DMS114 treated with DMSO at 0.1 percent for 48 hours (cell line): ENCODE measurements around the gene VSIR.
A peak's percentile ranks its signal among the peaks of the same experiment; 100 is the strongest.

Source experiments
- DNase-seq: peaks from one replicate; lab custom pipeline; 2025; ENCODE audit not compliant: unreplicated experiment; lab: John Stamatoyannopoulos, UW

Gene VSIR

DNA sequence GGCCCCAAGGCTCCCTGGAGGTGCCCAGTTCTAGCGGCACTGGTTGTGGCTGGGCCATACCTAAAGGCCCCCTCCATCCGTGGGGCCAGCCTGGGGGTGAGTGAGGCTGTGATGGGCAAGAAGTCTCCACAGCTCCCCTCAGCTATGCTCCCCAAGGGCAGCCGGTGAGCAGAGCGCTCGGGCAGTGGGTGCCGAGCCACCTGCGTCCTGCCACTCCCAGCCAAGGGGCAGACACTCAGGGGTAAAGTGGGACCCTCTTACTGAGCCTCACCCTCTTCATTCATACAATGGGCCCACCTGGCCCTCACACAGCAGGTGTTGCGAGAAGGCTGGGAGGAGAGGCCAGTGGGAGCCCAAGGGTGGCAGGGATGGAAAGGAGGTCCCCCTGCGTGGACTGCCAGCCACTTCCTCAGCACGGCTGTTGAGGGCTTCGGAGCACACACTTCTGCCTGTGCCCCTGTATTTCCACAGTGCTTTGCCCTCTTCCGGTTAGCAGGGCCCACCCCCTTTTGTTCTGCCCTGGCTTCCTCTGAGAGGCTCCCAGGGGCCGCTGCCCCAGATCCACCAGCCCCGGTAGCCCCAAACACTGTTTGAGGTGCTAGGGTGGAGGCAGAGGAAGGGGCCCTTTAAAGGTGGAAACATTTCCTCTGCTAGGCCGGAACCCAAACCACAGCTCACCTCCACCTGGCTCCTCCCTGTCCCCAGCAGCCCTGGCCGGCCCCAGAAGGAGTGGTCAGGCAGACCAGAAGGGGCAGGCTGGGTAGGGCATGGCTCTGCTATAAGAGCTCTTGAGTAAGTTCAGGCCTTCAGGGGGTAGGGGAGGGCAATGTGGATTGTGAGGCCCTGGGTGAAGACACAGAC is 37.4 kb downstream of the VSIR start:
- no peak for DNase-seq

- no peak for DNase-seq
Observed at GRCh38 chr10:71734797-71735196, 38.5 kb downstream of the VSIR start.

DNA sequence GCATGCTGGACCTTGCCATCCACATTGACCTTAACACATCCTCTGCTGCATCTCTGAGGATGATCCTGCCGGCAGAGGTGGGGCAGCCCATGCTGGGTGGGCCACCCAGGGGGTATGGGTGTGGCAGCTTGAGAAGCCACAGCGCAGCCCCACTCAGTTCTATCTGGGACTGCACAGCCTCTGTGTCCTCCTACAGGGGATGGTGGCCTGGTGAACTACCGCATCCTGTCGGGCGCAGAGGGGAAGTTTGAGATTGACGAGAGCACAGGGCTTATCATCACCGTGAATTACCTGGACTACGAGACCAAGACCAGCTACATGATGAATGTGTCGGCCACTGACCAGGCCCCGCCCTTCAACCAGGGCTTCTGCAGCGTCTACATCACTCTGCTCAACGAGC is 41.5 kb downstream of the VSIR start:
- no peak for DNase-seq

DNA sequence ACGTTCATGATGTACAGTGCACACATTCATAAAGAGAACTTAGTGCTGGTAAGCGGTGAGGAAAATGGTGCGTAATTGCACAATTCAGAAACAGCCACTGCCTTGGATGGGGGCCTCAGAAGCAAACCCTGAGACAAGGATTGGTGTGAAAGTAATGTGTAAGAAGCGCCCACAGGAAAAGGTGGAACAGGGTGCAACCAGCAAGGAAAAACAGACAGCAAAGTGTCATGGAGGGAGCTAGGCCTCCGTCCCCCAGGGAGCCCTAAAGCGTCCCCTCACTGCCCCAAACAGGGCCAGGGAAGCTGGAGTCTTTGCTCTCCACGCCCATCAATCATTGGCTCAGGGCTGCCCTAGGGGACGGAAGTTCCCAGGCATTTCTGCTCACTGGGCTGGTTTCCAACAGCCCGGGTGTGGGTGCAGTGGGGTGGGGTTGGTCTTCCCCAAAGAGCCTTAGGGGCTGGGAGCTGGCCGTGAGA is 44.1 kb downstream of the VSIR start:
- no peak for DNase-seq

GRCh38 chr10:71727738-71728737 is 45.3 kb downstream of the VSIR start:
- no peak for DNase-seq

GRCh38 chr10:71727105-71727737 is 46.1 kb downstream of the VSIR start:
- no peak for DNase-seq

DNA sequence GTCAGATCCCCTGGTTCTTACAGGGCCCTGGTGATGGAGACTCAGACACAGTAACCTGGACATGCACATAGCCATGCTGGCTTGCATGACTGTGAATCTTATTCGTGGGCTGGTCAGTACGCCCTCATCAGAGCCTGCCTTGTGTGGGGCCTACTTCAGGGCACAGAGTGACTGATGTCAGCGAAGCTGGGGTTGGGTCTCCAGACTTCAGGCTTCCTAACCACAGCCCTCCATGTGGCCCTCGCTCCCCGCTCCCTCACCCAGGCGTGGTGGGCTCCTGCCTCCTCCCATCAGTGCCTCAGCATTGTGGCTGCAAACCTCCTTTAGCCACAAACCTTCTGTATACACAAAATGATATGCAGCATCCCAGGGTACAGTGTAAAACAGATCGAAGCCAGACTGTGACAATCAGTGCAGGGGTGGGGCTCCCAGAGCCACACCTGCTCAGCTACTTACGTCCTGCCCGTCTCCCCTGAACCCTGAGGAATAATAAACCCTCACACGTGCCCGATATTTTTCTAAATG is 46.7 kb downstream of the VSIR start:
- no peak for DNase-seq

GRCh38 chr10:71725998-71726579 is 47.2 kb downstream of the VSIR start:
- DNase-seq, result peak; percentile 10

DNA sequence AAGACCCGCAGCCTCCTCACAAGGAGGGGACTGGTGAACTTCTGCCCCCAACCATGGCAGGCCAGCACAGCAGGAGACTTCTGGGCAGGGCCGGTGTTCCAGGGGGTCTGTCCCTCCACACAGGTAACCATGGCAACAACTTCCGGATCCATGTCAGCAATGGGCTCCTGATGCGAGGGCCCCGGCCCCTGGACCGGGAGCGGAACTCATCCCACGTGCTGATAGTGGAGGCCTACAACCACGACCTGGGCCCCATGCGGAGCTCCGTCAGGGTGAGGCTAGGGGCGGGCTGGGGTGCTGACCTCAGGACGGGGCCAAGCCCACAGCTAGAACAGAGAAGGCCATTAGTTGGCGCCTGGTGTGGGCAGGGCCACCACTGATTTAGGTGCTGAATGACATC is 48.1 kb downstream of the VSIR start:
- DNase-seq, result no peak

DNA sequence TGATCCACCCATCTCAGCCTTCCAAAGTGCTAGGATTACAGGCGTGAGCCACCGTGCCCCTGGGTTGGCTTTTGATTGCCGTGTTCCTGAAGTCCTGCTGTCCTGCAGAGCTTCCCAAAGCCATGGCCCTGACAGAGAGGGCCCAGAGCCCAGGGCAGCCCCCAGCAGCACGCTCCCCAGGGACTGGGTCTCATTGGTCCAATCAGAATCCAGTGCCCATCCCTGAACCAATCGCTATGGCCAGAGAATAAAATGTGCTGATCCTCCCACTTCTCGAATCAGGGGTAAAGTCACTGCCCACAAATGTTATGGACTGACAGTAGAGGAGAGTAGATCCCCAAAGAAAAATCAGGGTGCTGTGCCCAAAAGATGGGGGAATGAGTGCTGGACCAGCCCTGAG is 48.8 kb downstream of the VSIR start:
- no peak for DNase-seq

GRCh38 chr10:71723311-71723710 is 50.0 kb downstream of the VSIR start:
- DNase-seq, result no peak

GRCh38 chr10:71722849-71723248 is 50.5 kb downstream of the VSIR start:
- no peak for DNase-seq

- no peak for DNase-seq
Observed at GRCh38 chr10:71721313-71721712, 52.0 kb downstream of the VSIR start.

GRCh38 chr10:71720288-71720687 is 53.0 kb downstream of the VSIR start:
- DNase-seq, result no peak

GRCh38 chr10:71719464-71720201 is 53.7 kb downstream of the VSIR start, which contains the start of gene C10orf105:
C10orf105 (minus strand) TSS chr10:71719778; CDS start chr10:71716337, 3,441 bp downstream.
- DNase-seq, result no peak

DNA sequence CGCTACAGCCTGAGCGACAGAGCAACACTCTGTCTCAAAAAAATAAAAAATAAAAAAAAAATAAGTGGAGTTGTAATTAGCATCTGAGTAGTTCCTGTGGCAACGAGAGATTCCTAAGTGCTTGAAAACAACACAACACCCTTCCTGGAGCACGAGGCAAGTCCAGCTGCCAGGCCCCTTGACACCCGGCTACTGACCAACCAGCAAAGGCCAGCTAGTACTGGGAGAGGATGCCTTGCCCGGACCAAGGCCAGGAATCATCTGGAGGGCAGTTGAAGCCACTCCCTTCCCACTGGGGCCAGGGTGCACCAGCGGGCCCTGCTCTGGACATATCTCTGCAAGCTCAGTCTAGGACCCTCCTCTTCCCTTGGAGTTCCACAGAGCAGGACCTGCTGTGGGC is 54.3 kb downstream of the VSIR start:
- no peak for DNase-seq

GRCh38 chr10:71718165-71718698 is 55.1 kb downstream of the VSIR start:
- DNase-seq, result no peak

DNA sequence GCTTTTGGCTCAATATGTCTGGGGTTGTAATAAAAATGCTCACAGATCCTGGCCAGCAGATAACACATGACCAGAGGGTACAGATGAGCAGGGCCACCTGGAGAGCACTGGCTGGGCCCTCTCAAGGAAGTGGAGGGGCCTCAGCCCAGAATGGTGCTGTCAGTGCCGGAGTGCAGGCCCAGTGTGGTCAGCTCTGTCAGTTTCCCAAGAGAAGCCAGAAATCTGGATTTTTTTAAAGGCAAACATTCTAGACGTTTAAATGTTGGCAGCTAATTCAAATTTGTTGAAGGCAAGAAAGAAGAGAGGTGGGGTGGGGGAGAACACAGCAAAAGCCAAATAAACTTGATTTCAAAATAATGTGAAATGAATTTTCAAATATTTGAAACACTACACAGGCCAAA is 55.8 kb downstream of the VSIR start:
- DNase-seq, result no peak

GRCh38 chr10:71717056-71717455 is 56.3 kb downstream of the VSIR start:
- no peak for DNase-seq

DNA sequence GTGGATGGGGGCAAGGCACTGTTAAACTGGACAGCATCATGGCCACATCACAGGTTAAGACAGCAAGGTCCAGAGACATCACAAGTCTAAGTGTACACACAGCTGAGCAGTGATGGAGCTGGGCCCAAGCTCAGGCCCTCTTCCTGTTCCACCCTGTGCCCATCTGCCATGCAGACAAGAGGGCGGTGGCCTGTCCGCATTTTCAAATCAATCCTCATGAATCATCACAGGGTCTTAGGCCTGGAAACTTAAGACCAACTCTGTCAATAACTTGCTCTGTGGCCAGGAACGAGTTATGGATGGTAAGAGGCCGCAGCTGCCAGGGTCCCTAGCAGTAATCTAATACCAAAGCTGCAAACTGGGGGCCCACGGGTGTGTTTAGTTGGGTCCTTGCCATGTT is 56.9 kb downstream of the VSIR start:
- DNase-seq, result no peak
